Peyer's patch (tissue), 4 donors: Measurements from ENCODE around the gene RMDN3. TPM values are rescaled to one million over a fixed set of nuclear protein-coding genes. Genes with fewer than 3 reads are reported as not detected.

Experiments
- DNase-seq, 3 donors: peaks; one replicate each; pipeline ENCODE4 v3.0.0-alpha.2; 2017 to 2019
- H3K27ac ChIP-seq, 4 donors: fragments of 200-600 bp; sonication (generic); one replicate each; pipeline ENCODE4 v1.5.1; 2016 to 2019
- H3K27me3 ChIP-seq, 2 donors: fragments of 200-600 bp; sonication (generic); one replicate each; pipeline ENCODE4 v1.5.1; 2019
- H3K36me3 ChIP-seq, 3 donors: fragments of 200-600 bp; sonication (generic); one replicate each; pipeline ENCODE4 v1.5.1; 2016 to 2019
- H3K4me1 ChIP-seq, 4 donors: fragments of 200-600 bp; sonication (generic); one replicate each; pipeline ENCODE4 v1.5.1; 2016 to 2019
- H3K4me3 ChIP-seq, 4 donors: fragments of 200-600 bp; sonication (generic); 1 replicate in 3 of 4; 2 replicates in 1 of 4; pipeline ENCODE4 v1.5.1; 2016 to 2019; ENCODE audit warnings: mild to moderate bottlenecking in 1 of 4
- H3K9me3 ChIP-seq, 4 donors: fragments of 200-600 bp; sonication (generic); one replicate each; pipeline ENCODE4 v1.5.1; 2016 to 2019; ENCODE audit warnings: mild to moderate bottlenecking in 1 of 4
- POLR2A ChIP-seq, 2 donors: fragments of 450-650 bp; IDR thresholded peaks; one replicate each; pipeline ENCODE4 v1.5.1; 2017; ENCODE audit warnings: antibody characterized with exemption in 2 of 2, mild to moderate bottlenecking in 2 of 2, moderate library complexity in 2 of 2
- total RNA-seq, 4 donors: library from RNA; depleted of rRNA; stranded (reverse); fragments of >200 nt; gene quantifications; one replicate each; pipeline ENCODE4 v1.1.0, GENCODE V29; 2016
- TF ChIP-seq, protein P1 (sequence below), 6 experiments: fragments of 450-650 bp in 4 of 6; fragments of 200-600 bp in 2 of 6; sonication (generic) in 1 of 6; IDR thresholded peaks; one replicate each; pipeline ENCODE4 v1.5.1; 2017 to 2019; ENCODE audit warnings: antibody characterized with exemption in 6 of 6, mild to moderate bottlenecking in 3 of 6, moderate library complexity in 1 of 6

Gene RMDN3
- total RNA-seq, 4 donors from 2014 or later = 69.2 to 94.7 (median 74.0) TPM

DNA sequence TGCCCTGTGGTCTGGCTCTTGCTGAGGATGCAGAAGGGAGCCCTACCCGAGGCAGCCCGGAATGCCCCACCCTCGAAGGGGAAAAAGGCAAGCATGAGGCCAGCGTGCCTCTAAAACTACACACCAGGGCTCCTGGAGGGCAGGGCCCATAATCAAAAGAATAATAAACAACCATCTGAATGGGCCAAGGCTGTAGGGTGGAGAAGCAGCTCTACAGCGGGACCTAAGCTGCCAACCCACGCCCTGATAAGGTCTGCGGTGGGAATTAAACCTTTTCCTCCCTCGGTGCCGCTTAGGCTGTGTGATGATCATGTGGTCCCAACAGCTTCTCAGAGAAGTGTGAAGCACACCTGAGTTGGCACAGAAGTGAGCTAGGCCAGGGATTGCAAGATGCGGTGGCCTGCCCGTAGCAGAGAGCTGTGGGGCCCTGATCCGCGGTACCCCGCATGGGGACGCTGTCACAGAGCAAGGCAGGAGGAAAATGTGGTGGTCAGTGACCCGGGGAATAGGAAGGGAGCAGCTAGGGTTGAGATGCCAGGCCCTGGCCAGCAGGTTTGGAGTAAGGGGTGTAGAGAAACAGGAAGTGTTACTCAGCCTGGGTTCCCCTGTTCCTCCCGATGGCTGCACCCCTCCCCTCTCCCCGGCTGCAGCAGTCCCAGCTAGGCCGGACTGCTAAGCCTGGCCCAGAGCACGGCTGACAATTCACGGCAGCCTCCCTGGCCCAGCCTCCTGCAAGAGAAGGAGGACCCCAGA, 13.6 kb upstream of the RMDN3 start:
- peaks cover 0 to 62% (median 25%) of the 10 kb centered on the region in 4 donors for H3K4me1 ChIP-seq

DNA sequence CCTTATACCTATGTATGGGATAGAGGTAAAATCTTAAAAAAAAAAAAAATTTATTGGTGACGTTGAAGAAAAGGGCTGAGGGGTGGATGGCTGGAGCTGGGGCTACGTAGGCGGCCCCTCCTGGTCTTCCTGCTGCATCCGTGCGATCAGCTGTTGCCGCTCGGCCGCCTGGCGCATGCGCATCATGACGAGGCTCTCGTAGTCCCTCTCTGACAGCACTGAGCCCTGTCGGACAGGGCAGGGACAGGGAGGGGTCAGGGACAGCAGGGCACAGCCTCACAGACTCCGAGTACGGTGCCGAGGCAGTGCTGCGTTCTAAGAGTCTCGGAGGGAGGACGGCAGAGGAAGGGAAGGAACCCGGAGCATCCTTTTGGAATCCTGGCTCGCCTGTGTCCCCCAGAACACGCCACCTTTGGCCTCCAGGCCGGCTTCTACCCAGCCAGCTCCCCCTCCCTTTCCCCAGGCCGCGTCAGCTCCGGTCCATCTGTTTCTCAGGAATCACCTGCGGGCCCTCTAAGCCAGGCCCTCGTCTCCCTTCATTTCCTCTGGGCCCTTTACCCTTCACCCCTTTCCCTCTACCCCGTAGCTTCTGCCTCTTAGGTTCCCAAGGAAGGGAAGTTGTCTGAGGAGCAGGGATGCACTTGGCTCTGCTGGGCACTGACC, 12.9 kb upstream of the RMDN3 start:
- no peaks in the 10 kb centered on the region for H3K9me3 ChIP-seq
- H3K27ac ChIP-seq = peak overlapping the region; percentile 64 to 91 (median 78)
- H3K27me3 ChIP-seq = no peaks in the 10 kb centered on the region
- H3K36me3 ChIP-seq = peaks cover 0 to 12% (median 0%) of the 10 kb centered on the region in 3 donors
- H3K4me3 ChIP-seq = no peak overlapping the region
- no peak for TF ChIP-seq POLR2A (IDR thresholded peaks at IDR 0.05)
- TF ChIP-seq, protein P1, sequence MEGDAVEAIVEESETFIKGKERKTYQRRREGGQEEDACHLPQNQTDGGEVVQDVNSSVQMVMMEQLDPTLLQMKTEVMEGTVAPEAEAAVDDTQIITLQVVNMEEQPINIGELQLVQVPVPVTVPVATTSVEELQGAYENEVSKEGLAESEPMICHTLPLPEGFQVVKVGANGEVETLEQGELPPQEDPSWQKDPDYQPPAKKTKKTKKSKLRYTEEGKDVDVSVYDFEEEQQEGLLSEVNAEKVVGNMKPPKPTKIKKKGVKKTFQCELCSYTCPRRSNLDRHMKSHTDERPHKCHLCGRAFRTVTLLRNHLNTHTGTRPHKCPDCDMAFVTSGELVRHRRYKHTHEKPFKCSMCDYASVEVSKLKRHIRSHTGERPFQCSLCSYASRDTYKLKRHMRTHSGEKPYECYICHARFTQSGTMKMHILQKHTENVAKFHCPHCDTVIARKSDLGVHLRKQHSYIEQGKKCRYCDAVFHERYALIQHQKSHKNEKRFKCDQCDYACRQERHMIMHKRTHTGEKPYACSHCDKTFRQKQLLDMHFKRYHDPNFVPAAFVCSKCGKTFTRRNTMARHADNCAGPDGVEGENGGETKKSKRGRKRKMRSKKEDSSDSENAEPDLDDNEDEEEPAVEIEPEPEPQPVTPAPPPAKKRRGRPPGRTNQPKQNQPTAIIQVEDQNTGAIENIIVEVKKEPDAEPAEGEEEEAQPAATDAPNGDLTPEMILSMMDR (IDR thresholded peaks at IDR 0.05) = no peak
- DNase-seq = no peak
- H3K4me1 ChIP-seq = peaks cover 0 to 69% (median 29%) of the 10 kb centered on the region in 4 donors

More for the DNA sequence above, 13.6 kb upstream of the RMDN3 start:
- no peaks in the 10 kb centered on the region for H3K9me3 ChIP-seq
- peaks cover 0 to 19% (median 0%) of the 10 kb centered on the region in 3 donors for H3K36me3 ChIP-seq
- peak overlapping the region in 3 of 4 donors; percentile 20 to 23 (median 22) for H3K4me3 ChIP-seq
- TF ChIP-seq, protein P1 (IDR thresholded peaks at IDR 0.05) = no peak
- no peak for TF ChIP-seq POLR2A (IDR thresholded peaks at IDR 0.05)
- H3K27me3 ChIP-seq = no peaks in the 10 kb centered on the region
- peak overlapping the region; percentile 64 to 91 (median 78) for H3K27ac ChIP-seq
- DNase-seq = peak in 1 of 3 donors; percentile 53

DNA sequence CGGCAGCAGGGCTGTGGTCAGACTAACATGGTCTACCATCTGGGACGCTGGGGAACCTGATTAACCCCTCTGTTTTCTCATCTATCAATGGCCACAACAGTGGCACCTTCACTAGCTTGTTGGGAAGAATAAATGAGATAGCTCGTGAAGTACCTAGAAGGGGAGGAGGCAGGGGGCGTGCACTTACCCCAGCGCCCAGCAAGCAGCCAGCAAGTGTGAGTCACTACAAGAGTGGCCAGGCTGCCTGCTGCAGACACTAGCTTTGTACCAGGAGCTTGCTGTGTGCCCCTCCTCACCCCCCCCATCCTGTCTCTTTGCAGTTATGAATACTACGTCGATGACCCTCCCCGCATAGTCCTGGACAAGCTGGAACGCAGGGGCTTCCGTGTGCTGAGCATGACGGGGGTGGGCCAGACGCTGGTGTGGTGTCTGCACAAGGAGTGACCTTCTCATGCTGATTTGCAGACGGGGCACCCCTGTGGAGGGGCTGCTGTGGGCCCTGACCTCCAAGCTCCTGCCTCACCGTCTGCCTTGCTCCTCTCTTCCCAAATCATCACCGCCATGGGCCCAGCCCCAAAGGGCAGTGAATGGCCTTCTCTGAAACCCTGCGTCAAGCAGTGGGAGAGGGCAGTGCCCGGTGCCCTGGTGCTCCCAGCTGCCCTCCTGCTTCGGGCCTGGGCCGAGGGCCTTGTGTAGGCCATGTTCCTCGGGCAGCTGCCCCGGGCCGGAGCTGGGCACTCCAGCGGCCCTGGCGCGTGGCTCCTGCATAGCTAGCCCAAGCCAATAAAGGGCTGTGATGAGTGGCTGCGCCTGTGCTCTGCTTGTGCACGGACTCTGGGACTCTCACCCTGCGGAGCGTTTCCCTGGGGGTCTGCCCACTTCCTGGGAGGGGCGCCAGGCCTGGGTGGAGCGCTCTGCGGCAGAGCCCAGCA, 12.1 kb upstream of the RMDN3 start:
- Histone ChIP-seq H3K36me3 (peaks cover 0 to 12% (median 0%) of the 10 kb centered on the region in 3 donors), H3K27me3 (no peaks in the 10 kb centered on the region), H3K4me3 (no peak overlapping the region), H3K9me3 (no peaks in the 10 kb centered on the region), H3K27ac (no peak overlapping the region), H3K4me1 (peaks cover 0 to 70% (median 30%) of the 10 kb centered on the region in 4 donors)
- TF ChIP-seq, protein P1 (IDR thresholded peaks at IDR 0.05) = no peak
- DNase-seq = peak in 1 of 3 donors; percentile 37

DNA sequence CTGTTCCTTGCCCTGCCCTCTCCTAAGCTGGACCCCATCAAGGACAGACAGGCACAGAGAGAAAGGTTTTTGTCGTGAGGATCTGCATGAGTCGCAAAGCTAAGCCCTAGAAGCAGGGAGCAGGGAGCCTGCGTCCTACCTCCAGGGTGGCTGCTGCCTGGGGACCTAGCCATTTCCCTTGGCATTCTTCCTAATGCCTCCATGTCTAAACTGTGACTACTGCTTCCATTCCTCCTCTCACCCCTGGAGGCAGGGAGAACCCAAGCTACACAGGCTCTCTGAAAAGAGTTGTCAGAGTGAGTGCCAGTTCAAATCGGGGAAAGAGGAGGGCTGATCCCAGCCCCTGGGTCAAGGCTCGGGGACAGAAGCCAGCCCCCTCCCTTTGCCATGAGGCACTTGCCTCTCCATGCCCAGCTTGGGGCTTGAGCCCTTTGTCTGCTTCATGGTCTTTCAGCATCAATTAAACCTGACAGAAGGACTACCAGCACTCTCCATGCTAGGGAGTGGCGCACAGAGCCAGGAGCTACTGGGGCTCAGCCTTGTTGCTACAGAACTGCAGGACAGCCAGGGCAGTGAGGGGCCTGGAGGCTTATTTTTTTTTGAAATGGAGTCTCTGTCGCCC, 11.3 kb upstream of the RMDN3 start:
- Histone ChIP-seq H3K27ac (no peak overlapping the region), H3K27me3 (no peaks in the 10 kb centered on the region), H3K4me3 (no peak overlapping the region), H3K36me3 (peaks cover 0 to 12% (median 0%) of the 10 kb centered on the region in 3 donors), H3K9me3 (no peaks in the 10 kb centered on the region), H3K4me1 (peaks cover 0 to 70% (median 30%) of the 10 kb centered on the region in 4 donors)
- no peak for DNase-seq
- TF ChIP-seq, protein P1 (IDR thresholded peaks at IDR 0.05) = no peak
- TF ChIP-seq POLR2A (IDR thresholded peaks at IDR 0.05) = no peak
